H1 (cell line): Measurements from ENCODE around the gene LGALS8. TPM values are rescaled to one million over a fixed set of nuclear protein-coding genes. Genes with fewer than 3 reads are reported as not detected.

Experiments used
- CTCF ChIA-PET: fragments of 300-600 bp; sonication (Branson Sonifier 250); formaldehyde crosslinking; loops from one replicate; lab custom pipeline; 2021; ENCODE audit not compliant: partially characterized antibody; lab: Charles Lee
- POLR2A ChIA-PET: fragments of 300-600 bp; sonication (Branson Sonifier 250); formaldehyde crosslinking; loops from one replicate; lab custom pipeline; 2021; ENCODE audit warnings: inconsistent platforms; ENCODE audit not compliant: partially characterized antibody; lab: Charles Lee
- DNase-seq, 2 experiments: peaks; one replicate each; pipeline versions ENCODE4 v3.0.0 to v3.0.0-alpha.2; 2010 to 2022; ENCODE audit warnings: low spot score in 2 of 2, low read depth in 1 of 2, mixed read lengths in 1 of 2
- FAIRE-seq: peaks from 2 replicates; lab custom pipeline; 2011; peaks lifted over from hg19 to GRCh38; lab: Jason Lieb, UNC
- H2AFZ ChIP-seq: 2 replicates; pipeline ENCODE4 v1.8.1; 2012; ENCODE audit warnings: low read length, inconsistent platforms
- H2AK5ac ChIP-seq: 2 replicates; pipeline ENCODE4 v1.6.1; 2013; ENCODE audit warnings: low read depth, low read length
- H2BK120ac ChIP-seq: replicated peaks from 2 replicates; pipeline ENCODE3; 2013; ENCODE audit warnings: low read depth, low read length, inconsistent platforms
- H2BK12ac ChIP-seq: 2 replicates; pipeline ENCODE4 v1.6.1; 2013; ENCODE audit warnings: low read depth, low read length
- H2BK15ac ChIP-seq: 2 replicates; pipeline ENCODE4 v1.6.1; 2013; ENCODE audit warnings: low read length
- H2BK20ac ChIP-seq: 2 replicates; pipeline ENCODE4 v1.6.1; 2013; ENCODE audit warnings: low read length
- H2BK5ac ChIP-seq: 2 replicates; pipeline ENCODE4 v1.6.1; 2013; ENCODE audit warnings: low read depth, low read length
- H3K14ac ChIP-seq: 2 replicates; pipeline ENCODE4 v1.6.1; 2013; ENCODE audit warnings: inconsistent platforms; ENCODE audit not compliant: insufficient read length
- H3K18ac ChIP-seq: 2 replicates; pipeline ENCODE4 v1.6.1; 2013; ENCODE audit warnings: low read length; ENCODE audit errors: extremely low read depth
- H3K23ac ChIP-seq: 2 replicates; pipeline ENCODE4 v1.6.1; 2013; ENCODE audit warnings: inconsistent platforms; ENCODE audit not compliant: insufficient read length
- H3K23me2 ChIP-seq: 2 replicates; pipeline ENCODE4 v1.6.1; 2013; ENCODE audit warnings: low read depth, low read length
- H3K27ac ChIP-seq: 2 replicates; pipeline ENCODE4 v1.6.1; 2011; ENCODE audit warnings: low read depth, low read length, inconsistent platforms
- H3K27me3 ChIP-seq, 4 experiments: replicated peaks in 1 of 4; 1 replicate in 1 of 4; 2 replicates in 3 of 4; pipeline versions ENCODE4 v1.6.1 to v1.8.1; 2011 to 2013; ENCODE audit warnings: low read length in 3 of 4, mild to moderate bottlenecking in 3 of 4, inconsistent platforms in 2 of 4, mixed read lengths in 2 of 4, moderate library complexity in 1 of 4; ENCODE audit not compliant: control insufficient read depth in 3 of 4, insufficient read depth in 3 of 4; ENCODE audit errors: extremely low read depth in 1 of 4
- H3K36me3 ChIP-seq, 4 experiments: 2 replicates each; pipeline versions ENCODE4 v1.6.1 to v1.8.1; 2011 to 2013; ENCODE audit warnings: mild to moderate bottlenecking in 4 of 4, low read length in 3 of 4, moderate library complexity in 2 of 4, control low read depth in 1 of 4, inconsistent platforms in 1 of 4; ENCODE audit not compliant: insufficient read depth in 4 of 4, control insufficient read depth in 2 of 4
- H3K4ac ChIP-seq: replicated peaks from 2 replicates; pipeline ENCODE3; 2013; ENCODE audit warnings: low read length, low read depth, mixed read lengths, inconsistent platforms; ENCODE audit not compliant: insufficient read length
- H3K4me1 ChIP-seq, 4 experiments: replicated peaks in 1 of 4; 1 replicate in 1 of 4; 2 replicates in 3 of 4; pipeline versions ENCODE4 v1.6.1 to v1.8.1; 2011 to 2013; ENCODE audit warnings: low read length in 3 of 4, inconsistent platforms in 2 of 4, mixed read lengths in 1 of 4; ENCODE audit not compliant: insufficient read depth in 4 of 4, control insufficient read depth in 3 of 4
- H3K4me2 ChIP-seq, 2 experiments: 2 replicates each; pipeline versions ENCODE4 v1.6.1 to v1.8.1; 2011 to 2013; ENCODE audit warnings: low read depth in 2 of 2, low read length in 2 of 2, control low read depth in 1 of 2, inconsistent platforms in 1 of 2, mild to moderate bottlenecking in 1 of 2; ENCODE audit not compliant: insufficient read depth in 1 of 2
- H3K4me3 ChIP-seq, 4 experiments: fragments of 200-600, 300-600 bp in 1 of 4; sonication (generic), shearing (Covaris generic), sonication (Bioruptor Twin) in 1 of 4; 2 replicates each; pipeline versions ENCODE4 v1.5.1 to v1.8.1; 2011 to 2016; ENCODE audit warnings: low read length in 4 of 4, low read depth in 3 of 4, control low read depth in 2 of 4, inconsistent platforms in 2 of 4, mild to moderate bottlenecking in 2 of 4, mixed read lengths in 1 of 4, moderate library complexity in 1 of 4; ENCODE audit not compliant: insufficient read depth in 2 of 4; ENCODE audit errors: extremely low read depth in 1 of 4
- H3K56ac ChIP-seq: replicated peaks from 2 replicates; pipeline ENCODE3; 2013; ENCODE audit warnings: low read depth, mild to moderate bottlenecking, mixed read lengths, low read length, inconsistent platforms; ENCODE audit not compliant: insufficient read length
- H3K79me1 ChIP-seq: 2 replicates; pipeline ENCODE4 v1.6.1; 2013; ENCODE audit warnings: low read depth, low read length, control low read depth
- H3K79me2 ChIP-seq, 2 experiments: 2 replicates each; pipeline versions ENCODE4 v1.6.1 to v1.8.1; 2012 to 2013; ENCODE audit warnings: low read length in 2 of 2, mild to moderate bottlenecking in 2 of 2, inconsistent platforms in 1 of 2; ENCODE audit not compliant: insufficient read depth in 2 of 2, control insufficient read depth in 1 of 2
- H3K9ac ChIP-seq, 4 experiments: replicated peaks in 1 of 4; 1 replicate in 1 of 4; 2 replicates in 3 of 4; pipeline versions ENCODE4 v1.6.1 to v1.8.1; 2011 to 2013; ENCODE audit warnings: low read depth in 3 of 4, low read length in 3 of 4, control low read depth in 2 of 4, mild to moderate bottlenecking in 2 of 4, moderate library complexity in 2 of 4, inconsistent platforms in 1 of 4; ENCODE audit errors: extremely low read depth in 1 of 4
- H3K9me3 ChIP-seq, 2 experiments: 2 replicates each; pipeline versions ENCODE4 v1.6.1 to v1.8.1; 2012 to 2013; ENCODE audit warnings: mild to moderate bottlenecking in 2 of 2, moderate library complexity in 2 of 2, control low read depth in 1 of 2, inconsistent platforms in 1 of 2, low read depth in 1 of 2, low read length in 1 of 2, mixed read lengths in 1 of 2; ENCODE audit not compliant: insufficient read depth in 2 of 2
- H4K20me1 ChIP-seq, 2 experiments: replicated peaks in 1 of 2; 2 replicates each; pipeline versions ENCODE3 to v1.8.1; 2011 to 2013; ENCODE audit warnings: inconsistent platforms in 2 of 2, low read length in 2 of 2, mild to moderate bottlenecking in 1 of 2; ENCODE audit not compliant: insufficient read depth in 2 of 2, control insufficient read depth in 1 of 2
- H4K5ac ChIP-seq: 2 replicates; pipeline ENCODE4 v1.6.1; 2013; ENCODE audit warnings: low read length, low read depth, mixed read lengths, inconsistent platforms; ENCODE audit not compliant: insufficient read length
- H4K8ac ChIP-seq: 2 replicates; pipeline ENCODE4 v1.8.0; 2013; ENCODE audit warnings: mild to moderate bottlenecking, moderate library complexity, low read length, inconsistent platforms; ENCODE audit not compliant: insufficient read depth; ENCODE audit errors: extremely low read depth
- H4K91ac ChIP-seq: replicated peaks from 2 replicates; pipeline ENCODE3; 2013; ENCODE audit warnings: low read length, mixed read lengths, inconsistent platforms; ENCODE audit not compliant: insufficient read length
- ATF2 ChIP-seq: IDR thresholded peaks from 2 replicates; pipeline ENCODE4 v1.6.1; 2012; ENCODE audit warnings: low read length, inconsistent platforms
- CTCF ChIP-seq, 3 experiments: IDR thresholded peaks; 1 replicate in 2 of 3; 2 replicates in 1 of 3; pipeline versions ENCODE4 v1.5.1 to v1.6.1; 2011; ENCODE audit warnings: low read length in 3 of 3, mild to moderate bottlenecking in 3 of 3, inconsistent platforms in 2 of 3, low read depth in 1 of 3, moderate library complexity in 1 of 3; ENCODE audit not compliant: insufficient read depth in 1 of 3; ENCODE audit errors: control extremely low read depth in 1 of 3
- RAD21 ChIP-seq, 2 experiments: IDR thresholded peaks in 1 of 2; conservative IDR thresholded peaks in 1 of 2; 2 replicates each; pipeline ENCODE4 v1.6.1; 2011; ENCODE audit warnings: low read depth in 2 of 2, low read length in 2 of 2, improper control_type of control experiment in 1 of 2, inconsistent platforms in 1 of 2, mild to moderate bottlenecking in 1 of 2, moderate library complexity in 1 of 2
- SIRT6 ChIP-seq: IDR thresholded peaks from one replicate; pipeline ENCODE4 v1.7.1; 2012; ENCODE audit warnings: low read length, inconsistent platforms
- TAF1 ChIP-seq: IDR thresholded peaks from 2 replicates; pipeline ENCODE4 v1.6.1; 2011; ENCODE audit warnings: mild to moderate bottlenecking, low read depth, low read length
- TBP ChIP-seq: IDR thresholded peaks from 2 replicates; pipeline ENCODE4 v1.6.1; 2011; ENCODE audit warnings: low read depth, low read length, improper control_type of control experiment
- YY1 ChIP-seq: IDR thresholded peaks from 2 replicates; pipeline ENCODE4 v1.6.1; 2011; ENCODE audit warnings: low read depth, mild to moderate bottlenecking, low read length
- WGBS, 2 experiments: shearing (Covaris generic) in 1 of 2; methylation state at CpG; one replicate each; pipeline versions ENCODE4 v1.1.6 to v1.1.7; 2013 to 2015; ENCODE audit warnings: low lambda C conversion rate in 2 of 2, mixed read lengths in 2 of 2, inconsistent platforms in 1 of 2, low coverage in 1 of 2, missing lambda C conversion rate in 1 of 2; ENCODE audit not compliant: insufficient replicate concordance in 2 of 2, insufficient coverage in 1 of 2, insufficient read length in 1 of 2; ENCODE audit errors: extremely low coverage in 1 of 2, missing lambda C conversion rate in 1 of 2; 5-methylcytosine and 5-hydroxymethylcytosine counted together
- polyA plus RNA-seq, 7 experiments: library from polyadenylated mRNA; depleted of rRNA in 3 of 7; stranded (reverse) in 5 of 7; unstranded in 2 of 7; fragments of >200 nt in 5 of 7; fragments of 200-250 nt in 2 of 7; gene quantifications; 1 replicate in 5 of 7; 2 replicates in 1 of 7; 4 replicates in 1 of 7; pipeline versions ENCODE4 v1.2.1 to v1.2.3, GENCODE V29; 2011 to 2013; ENCODE audit warnings: missing spikeins in 2 of 7, mixed read lengths in 2 of 7
- total RNA-seq: library from RNA; stranded (reverse); fragmentation: NEBNext Ultra II Directional; extraction: Animal tissue kit (Norgen Biotek cat#: 25700); gene quantifications from 2 replicates; pipeline ENCODE4 v1.2.1, GENCODE V29; 2021

The LGALS8 gene
- total and polyA plus RNA-seq, 2 of the 8 experiments (the other 6 are each of a cell fraction or from before 2014, with no cell fraction given) = 7.2 to 11.6 TPM

GRCh38 chr1:236543065-236543669 is 19.4 kb downstream of the LGALS8 start:
- Histone ChIP-seq H4K91ac (no peak overlapping the region), H3K14ac (no peak overlapping the region), H2BK12ac (no peak overlapping the region), H4K8ac (no peak overlapping the region; the same call in 1 of the 2 replicates), H2AFZ (no peak overlapping the region), H3K4ac (no peak overlapping the region), H3K4me2 (no peak overlapping the region), H3K9ac (no peak overlapping the region; a peak in 1 of 7 replicates), H3K9me3 (no peaks in the 10 kb centered on the region), H3K18ac (no peak overlapping the region), H3K23ac (no peak overlapping the region), H3K36me3 (peaks cover 12 to 52% (median 28%) of the 10 kb centered on the region in 4 experiments; a peak in 7 of 8 replicates), H2BK15ac (no peak overlapping the region), H3K27me3 (no peaks in the 10 kb centered on the region), H3K23me2 (no peaks in the 10 kb centered on the region), H4K5ac (no peak overlapping the region), H2BK5ac (no peak overlapping the region), H2AK5ac (no peak overlapping the region), H3K4me1 (no peaks in the 10 kb centered on the region), H4K20me1 (peaks cover 0 to 2% of the 10 kb centered on the region in 2 experiments), H2BK20ac (no peak overlapping the region), H3K4me3 (no peak overlapping the region), H3K79me2 (no peaks in the 10 kb centered on the region), H3K56ac (no peak overlapping the region), H3K27ac (0 out of 2 replicates have a peak overlapping the region, but pooled peaks have one; percentile 29), H2BK120ac (no peak overlapping the region), H3K79me1 (no peaks in the 10 kb centered on the region)
- DNase-seq (peak in 1 of 2 experiments; percentile 52), FAIRE-seq (no peak)
- ChIA-PET CTCF (interaction anchor here (0.9 to 2.6 kb wide), 7 partner anchors 9 to 438 kb away, joined by 3 to 16 read pairs (median 4); no protein-coding TSS in a partner anchor), POLR2A (interaction anchor here (0.7 to 1.2 kb wide), 2 partner anchors 11 to 62 kb away, joined by 3 read pairs; no protein-coding TSS in a partner anchor)
- TF ChIP-seq ATF2 (no peak), SIRT6 (no peak), YY1 (no peak), RAD21 (IDR thresholded peaks at IDR 0.05 in 1 of 2, conservative IDR thresholded peaks at IDR 0.05 in 1 of 2; ENCODE audit: low read depth in 2 of 2, low read length in 2 of 2) (peak; percentile 30 to 46; a peak in 3 of 4 replicates), CTCF (IDR thresholded peaks at IDR 0.05; ENCODE audit: control extremely low read depth in 1 of 3, insufficient read depth in 1 of 3, low read depth in 1 of 3, low read length in 3 of 3) (peak; percentile 42 to 65 (median 63)), TBP (no peak), TAF1 (no peak)
- 86% methylated on average over 16 of the region's 16 CpGs; no CpG with 5 or more reads in 1 of the 2 experiments for WGBS, 2 experiments
